Right lobe of liver (tissue), 6 donors: Measurements from ENCODE around the gene RPTOR. TPM values are rescaled to one million over a fixed set of nuclear protein-coding genes. Genes with fewer than 3 reads are reported as not detected.

Source experiments
- ATAC-seq, 4 donors: fragments of 200-7000 bp; cut with Tn5 transposase; one replicate each; pipeline ENCODE4 v1.9.1; 2020; ENCODE audit warnings: mild to moderate bottlenecking in 4 of 4, moderate library complexity in 4 of 4
- DNase-seq, 3 donors: peaks; one replicate each; pipeline ENCODE4 v3.0.0-alpha.2; 2020
- H3K27ac ChIP-seq, 3 donors: fragments of 200-600 bp; one replicate each; pipeline ENCODE4 v1.8.0; 2022
- H3K27me3 ChIP-seq, 2 donors: fragments of 200-600 bp; one replicate each; pipeline ENCODE4 v1.8.0; 2022
- H3K36me3 ChIP-seq, 4 donors: fragments of 200-600 bp; sonication (generic) in 1 of 4; one replicate each; pipeline versions ENCODE4 v1.5.1 to v1.8.0; 2017 to 2022; ENCODE audit warnings: control low read depth in 1 of 4
- H3K4me1 ChIP-seq, 4 donors: fragments of 200-600 bp; sonication (generic) in 1 of 4; one replicate each; pipeline versions ENCODE4 v1.5.1 to v1.8.0; 2017 to 2022; ENCODE audit warnings: control low read depth in 1 of 4
- H3K4me3 ChIP-seq, 3 donors: fragments of 200-600 bp; one replicate each; pipeline ENCODE4 v1.8.0; 2022
- H3K9me3 ChIP-seq, 4 donors: fragments of 200-600 bp; sonication (generic) in 1 of 4; one replicate each; pipeline versions ENCODE4 v1.5.1 to v1.8.0; 2017 to 2022; ENCODE audit warnings: control low read depth in 1 of 4
- CTCF ChIP-seq, 4 donors: fragments of 200-600 bp in 3 of 4; fragments of 450-650 bp in 1 of 4; IDR thresholded peaks; one replicate each; pipeline versions ENCODE4 v1.5.1 to v1.8.0; 2016 to 2022; ENCODE audit warnings: antibody characterized with exemption in 4 of 4, mild to moderate bottlenecking in 2 of 4
- POLR2A ChIP-seq: fragments of 450-650 bp; IDR thresholded peaks from one replicate; pipeline ENCODE4 v1.6.1; 2017; ENCODE audit warnings: antibody characterized with exemption, mild to moderate bottlenecking
- whole genome bisulfite sequencing: methylation state at CpG from one replicate; pipeline ENCODE4 v1.1.6; 2018; ENCODE audit warnings: low coverage, low lambda C conversion rate; ENCODE audit not compliant: insufficient coverage; ENCODE audit errors: missing lambda C conversion rate; 5-methylcytosine and 5-hydroxymethylcytosine counted together
- intact Hi-C, 2 donors: fragments of 100-400 bp; cut with DNase I; formaldehyde crosslinking; loops; one replicate each; pipeline versions ENCODE4 v1.11.2 to v1.14.1; 2022
- long read RNA-seq: library from polyadenylated mRNA; unstranded; transcript quantifications from one replicate; pipeline ENCODE4 v2.0.0, GENCODE V29; 2019
- total RNA-seq, 6 experiments: library from RNA; depleted of rRNA in 2 of 6; stranded (reverse); fragments of >200 nt in 2 of 6; fragmentation: NEBNext Ultra II Directional in 3 of 6; extraction: Animal tissue kit (Norgen Biotek cat#: 25700) in 3 of 6; gene quantifications; one replicate each; pipeline versions ENCODE4 v1.1.0 to v1.2.4, GENCODE V29; 2016 to 2023
- donor health status: DM: no; HTN: yes; CAD: no.
- donor health status: DM: no; HTN: no; CAD: no.
- donor health status: DM: no; HTN: no; CAD: no.
- donor health status: DM: no; HTN: yes; CAD: no.
- donor health status: DM: no; HTN: yes; CAD: no.

RPTOR gene
- 10 to 100 TPM; 13.1 to 24.0 (median 15.5) TPM for total RNA-seq
- long read RNA-seq, partial matches to known transcripts = 0 of 1 reads
- long read RNA-seq, other reads (novel, unspliced or antisense) = 1 of 1 reads

- no peaks in the 10 kb centered on the region for H3K36me3 ChIP-seq
- peak within 1 kb of the TSS; percentile 51 to 60 (median 54) for H3K27ac ChIP-seq
- peaks cover 0 to 22% (median 4%) of the 10 kb centered on the region in 4 donors for H3K4me1 ChIP-seq
- no peaks in the 10 kb centered on the region for H3K9me3 ChIP-seq
- 2% methylated on average over 18 of the region's 49 CpGs for WGBS
- DNase-seq = peak; percentile 87 to 94 (median 91)
- intact Hi-C loops = no loop called here
- peak; percentile 57 for TF ChIP-seq POLR2A
- TF ChIP-seq CTCF (IDR thresholded peaks at IDR 0.05) = no peak
- no peaks in the 10 kb centered on the region for H3K27me3 ChIP-seq
- H3K4me3 ChIP-seq = peak within 1 kb of the TSS; percentile 97 to 98 (median 98)
- peak; percentile 98 to 100 (median 100) for ATAC-seq
These were observed at the start of gene RPTOR for GRCh38 chr17:80544655-80545498. Gene RPTOR (plus strand): TSS chr17:80544838. CDS start chr17:80545630, 792 bp downstream.

GRCh38 chr17:80497726-80498241 lies 46.9 kb upstream of the RPTOR start:
- no peaks in the 10 kb centered on the region for H3K27me3 ChIP-seq
- H3K9me3 ChIP-seq = no peaks in the 10 kb centered on the region
- 34% methylated on average over 2 of the region's 10 CpGs for WGBS
- no peaks in the 10 kb centered on the region for H3K36me3 ChIP-seq
- ATAC-seq (no peak), DNase-seq (no peak)
- intact Hi-C loops = no loop called here
- no peaks in the 10 kb centered on the region for H3K4me1 ChIP-seq
- no peak overlapping the region for H3K4me3 ChIP-seq
- no peak overlapping the region for H3K27ac ChIP-seq
- TF ChIP-seq POLR2A (no peak), CTCF (IDR thresholded peaks at IDR 0.05) (no peak)

GRCh38 chr17:80498242-80498919 lies 46.3 kb upstream of the RPTOR start:
- 51% methylated on average over 7 of the region's 30 CpGs for WGBS
- DNase-seq (no peak), ATAC-seq (peak in 1 of 4 donors; percentile 5)
- no peaks in the 10 kb centered on the region for H3K27me3 ChIP-seq
- H3K9me3 ChIP-seq = no peaks in the 10 kb centered on the region
- no peaks in the 10 kb centered on the region for H3K4me1 ChIP-seq
- no peak overlapping the region for H3K4me3 ChIP-seq
- H3K27ac ChIP-seq = no peak overlapping the region
- intact Hi-C loops = no loop called here
- TF ChIP-seq POLR2A (no peak), CTCF (IDR thresholded peaks at IDR 0.05) (no peak)
- no peaks in the 10 kb centered on the region for H3K36me3 ChIP-seq

- H3K4me1 ChIP-seq = no peaks in the 10 kb centered on the region
- TF ChIP-seq CTCF (IDR thresholded peaks at IDR 0.05) = no peak
- 13% methylated on average over 1 of the region's 11 CpGs for WGBS
- no peak for DNase-seq
- H3K27me3 ChIP-seq = no peaks in the 10 kb centered on the region
- no peaks in the 10 kb centered on the region for H3K36me3 ChIP-seq
- intact Hi-C loops = no loop called here
- H3K4me3 ChIP-seq = no peak overlapping the region
- ATAC-seq = no peak
- no peak overlapping the region for H3K27ac ChIP-seq
- H3K9me3 ChIP-seq = no peaks in the 10 kb centered on the region
These were observed 45.7 kb upstream of the RPTOR start for GRCh38 chr17:80498920-80499410.
